ENCODE results near the gene EXOC2.
A peak's percentile ranks its signal among the peaks of the same experiment; 100 is the strongest.

The EXOC2 gene

DNA sequence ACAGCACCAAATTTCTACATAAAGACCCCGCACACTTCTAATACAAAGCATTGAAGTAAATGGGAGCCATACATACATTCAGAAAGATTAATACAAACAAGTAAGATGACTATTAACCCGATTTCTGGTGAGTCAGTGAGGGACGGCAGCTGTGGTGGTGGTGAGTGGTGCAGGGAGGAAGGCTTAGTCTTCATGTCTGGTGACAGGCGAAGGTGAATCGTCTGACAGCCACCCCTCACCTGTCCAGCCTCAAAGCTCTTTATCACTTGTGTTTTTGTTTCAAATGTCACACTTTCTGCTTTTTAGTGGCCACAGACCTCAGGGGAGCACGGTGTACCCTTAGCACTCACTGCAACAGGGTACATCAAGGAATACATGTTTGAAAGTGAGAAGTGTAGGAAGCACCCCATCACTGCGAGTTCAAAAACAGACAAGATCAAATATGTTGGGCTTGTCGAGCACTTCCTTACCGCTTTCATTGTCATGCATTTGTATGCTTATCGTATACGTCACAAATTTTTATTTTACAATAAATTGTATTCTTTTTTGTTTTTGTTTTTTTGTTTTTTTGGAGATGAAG is 237.8 kb downstream of the EXOC2 start:
- DNase-seq, result no peak

GRCh38 chr6:454148-454991 is 238.6 kb downstream of the EXOC2 start:
- DNase-seq, result no peak

DNA sequence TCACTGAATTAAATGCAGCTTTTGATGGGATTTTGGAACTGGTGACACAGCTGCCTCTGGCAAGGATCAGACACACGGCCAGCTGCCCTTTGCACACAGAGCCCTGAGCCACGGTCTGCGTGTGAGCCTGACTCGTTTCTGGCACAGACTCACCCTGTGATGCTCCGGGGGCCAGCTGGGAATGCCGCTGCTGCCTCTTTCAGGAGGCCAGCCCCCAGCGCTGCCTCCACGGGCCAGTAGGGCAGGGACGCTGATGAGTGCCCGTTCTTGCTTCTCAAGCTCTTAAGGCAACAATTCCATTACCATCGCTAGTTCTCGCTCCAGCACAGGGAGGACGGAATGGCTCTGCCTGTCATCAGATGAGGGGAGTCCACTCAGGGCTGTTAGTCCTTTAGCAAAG is 239.8 kb downstream of the EXOC2 start:
- DNase-seq, result peak; percentile 76

- DNase-seq, result no peak
Observed at GRCh38 chr6:452301-453067, 240.5 kb downstream of the EXOC2 start.

DNA sequence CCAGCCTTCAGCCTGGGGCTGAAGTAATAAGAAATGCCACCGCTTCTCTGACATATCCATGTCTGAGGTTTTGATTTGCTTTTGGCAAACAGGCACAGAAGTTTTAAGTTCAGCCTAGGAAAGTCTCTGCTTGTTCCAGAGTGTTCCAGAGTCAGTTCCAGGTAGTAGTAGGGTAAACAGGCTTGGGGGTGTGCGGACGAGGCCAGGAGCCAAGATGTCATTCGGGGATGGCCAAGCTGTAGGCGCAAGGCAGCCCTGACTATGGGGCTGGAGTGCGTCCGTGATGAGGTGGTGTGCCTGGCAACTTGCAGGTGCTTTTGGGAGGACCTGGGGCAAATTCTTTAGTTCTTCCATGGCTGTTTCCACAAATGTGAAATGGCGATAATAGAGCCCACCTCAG is 241.1 kb downstream of the EXOC2 start:
- no peak for DNase-seq

GRCh38 chr6:451336-451735 is 241.6 kb downstream of the EXOC2 start:
- DNase-seq, result no peak

- DNase-seq, result peak; percentile 22
Observed at GRCh38 chr6:449486-450419, 243.2 kb downstream of the EXOC2 start.

DNA sequence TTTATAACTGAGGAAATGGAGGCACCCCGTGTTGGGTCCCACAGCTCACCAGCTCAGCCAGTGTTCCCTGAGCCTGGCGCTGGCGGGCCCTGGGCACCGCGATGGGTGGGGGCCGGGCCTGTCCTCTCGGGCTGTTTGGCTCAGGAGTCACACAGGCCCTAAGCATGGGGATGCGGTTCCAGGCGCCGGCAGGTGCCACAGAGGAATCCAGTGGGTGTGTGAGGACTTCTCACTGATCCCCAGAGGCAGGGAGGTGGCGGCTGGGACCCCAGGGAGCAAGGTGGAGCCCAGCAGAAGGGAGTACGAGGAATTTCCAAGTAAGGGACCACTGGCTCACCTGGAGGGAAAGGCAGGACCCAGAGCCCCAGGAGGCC is 243.9 kb downstream of the EXOC2 start:
- peak; percentile 2 for DNase-seq

DNA sequence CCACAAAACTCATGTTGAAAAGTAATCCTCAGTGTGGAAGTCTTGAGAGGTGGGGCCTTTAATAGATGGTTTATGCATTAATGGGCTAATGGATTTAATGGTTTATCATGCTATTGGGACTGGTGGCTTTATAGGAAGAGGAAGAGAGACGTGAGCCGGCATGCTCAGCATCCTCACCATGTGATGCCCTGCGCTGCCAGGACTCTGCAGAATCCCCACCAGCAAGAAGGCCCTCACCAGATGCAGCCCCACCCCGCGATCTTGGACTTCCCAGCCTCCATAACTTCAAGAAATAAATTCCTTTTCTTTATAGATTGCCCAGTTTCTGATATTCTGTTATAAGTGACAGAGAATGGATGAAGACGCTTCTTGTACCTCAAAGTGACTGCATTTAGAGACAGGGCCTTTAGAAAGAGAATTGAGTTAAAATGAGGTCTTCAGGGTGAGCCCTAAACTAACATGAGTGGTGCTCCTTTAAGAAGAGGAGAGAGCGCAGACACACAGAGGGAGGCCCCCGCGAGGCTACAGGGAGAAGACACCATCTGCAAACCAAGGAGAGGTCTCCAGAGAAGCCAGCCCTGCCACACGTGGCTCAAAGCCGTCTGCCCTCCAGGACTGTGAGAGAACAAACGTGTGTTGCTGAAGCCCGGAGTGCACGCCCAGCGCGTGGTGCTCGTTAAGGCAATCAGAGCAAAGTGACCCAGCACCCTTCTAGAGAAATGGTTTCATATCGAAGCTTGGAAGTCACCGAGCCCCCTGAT is 244.5 kb downstream of the EXOC2 start:
- peak; percentile 31 for DNase-seq

GRCh38 chr6:447381-448165 is 245.4 kb downstream of the EXOC2 start:
- peak; percentile 22 for DNase-seq

- DNase-seq, result no peak
Observed at GRCh38 chr6:446418-447366, 246.2 kb downstream of the EXOC2 start.

DNA sequence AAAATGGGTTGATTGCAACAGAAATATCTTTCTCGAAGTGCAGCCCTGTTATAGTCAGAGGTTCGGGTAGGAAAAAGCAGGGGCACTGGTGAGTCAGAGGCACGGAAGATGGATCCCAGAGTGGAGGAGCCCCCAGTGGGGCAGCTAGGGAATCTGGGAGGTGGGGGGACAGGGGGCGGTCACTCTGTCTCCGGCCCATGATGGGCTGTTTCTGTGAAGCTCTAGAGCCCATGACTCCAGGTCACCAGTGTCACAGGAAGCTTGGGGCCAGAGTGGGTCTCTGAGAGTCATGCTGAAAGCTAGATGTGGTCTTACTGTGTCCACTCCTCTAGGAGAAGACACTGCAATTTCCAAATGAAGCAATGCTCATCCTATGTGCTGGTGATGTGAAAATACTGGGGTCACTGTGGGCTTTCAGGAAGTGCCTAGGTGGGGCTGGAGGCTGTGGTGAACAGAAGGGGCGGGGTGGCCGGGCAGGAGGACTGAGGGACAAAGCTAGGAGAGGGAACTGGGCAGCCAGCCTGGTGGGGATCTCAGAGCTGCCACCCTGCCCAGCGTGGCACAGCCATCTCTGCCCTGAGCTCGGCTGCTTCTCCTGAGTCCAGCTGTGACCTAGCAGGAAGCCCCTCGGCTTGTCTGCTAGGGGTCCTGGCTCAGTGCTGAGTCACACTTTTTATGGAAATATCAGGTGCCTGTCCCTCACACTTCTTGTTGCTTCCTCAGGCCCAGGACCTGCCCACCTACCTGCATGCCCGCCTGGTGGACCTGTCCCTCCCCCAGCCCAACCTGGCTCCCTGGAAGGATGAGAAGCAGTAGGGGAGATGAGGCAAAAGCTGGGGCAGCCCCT is 247.1 kb downstream of the EXOC2 start:
- DNase-seq, result no peak

GRCh38 chr6:444653-445275 is 248.2 kb downstream of the EXOC2 start:
- DNase-seq, result no peak

DNA sequence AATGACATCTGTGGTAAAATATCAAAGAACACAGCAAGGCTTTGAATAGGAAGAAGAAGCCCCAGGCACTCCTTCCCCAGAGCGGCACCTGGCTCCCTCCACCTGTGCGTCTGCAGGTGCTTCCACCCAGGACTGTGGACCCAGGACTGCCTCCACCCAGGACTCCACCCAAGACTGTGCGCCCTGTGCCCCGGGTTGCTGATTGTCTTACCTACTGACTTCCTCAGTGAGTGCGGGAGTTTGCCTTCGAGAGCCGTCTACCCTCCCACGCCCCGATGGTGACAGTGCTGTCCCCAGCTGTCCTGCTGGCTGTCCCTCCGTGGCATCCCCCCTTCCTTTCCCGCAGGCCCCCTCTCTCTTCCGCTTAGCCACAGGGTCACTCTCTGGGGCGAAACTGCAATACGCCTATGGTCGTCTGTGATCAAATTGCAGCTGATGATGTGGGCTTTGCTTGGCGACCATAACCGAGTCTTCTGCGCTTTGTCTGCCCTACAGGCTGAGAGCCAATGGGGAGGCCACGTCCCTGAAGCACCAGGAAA is 249.2 kb downstream of the EXOC2 start:
- DNase-seq, result no peak

- DNase-seq, result peak; percentile 6
Observed at GRCh38 chr6:441126-441920, 251.6 kb downstream of the EXOC2 start.

GRCh38 chr6:439641-440167 is 253.2 kb downstream of the EXOC2 start:
- no peak for DNase-seq

DNA sequence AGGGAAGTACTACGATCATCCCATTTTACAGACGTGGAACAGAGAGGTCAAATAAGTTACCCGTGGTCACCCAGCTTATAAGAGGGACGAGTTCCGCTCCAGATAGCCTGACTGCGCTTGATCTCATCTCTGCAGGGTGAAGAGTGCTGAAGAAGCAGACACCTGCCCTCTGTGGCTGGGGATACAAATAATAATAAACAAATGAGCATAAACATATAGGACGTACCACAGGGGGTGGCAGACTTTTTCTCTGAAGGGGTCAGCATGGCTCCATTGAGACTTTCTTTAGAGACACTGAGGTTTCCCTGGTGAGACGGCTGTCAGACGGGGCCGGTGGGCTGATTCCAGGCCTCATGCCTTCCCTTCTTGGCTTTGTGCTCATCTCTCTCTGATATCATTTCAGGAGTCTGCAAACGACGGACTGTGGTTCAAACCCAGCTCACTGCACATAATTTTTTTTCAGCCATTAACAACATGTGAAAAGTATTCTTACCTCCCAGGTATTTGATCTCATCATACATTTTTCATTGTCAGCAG is 254.2 kb downstream of the EXOC2 start:
- DNase-seq, result no peak

Data from right forelimb (tissue), 1 donor.